Glutamatergic neuron (in vitro differentiated cells): ENCODE results near the gene CCNY. TPM values are rescaled to one million over a fixed set of nuclear protein-coding genes. Genes with fewer than 3 reads are reported as not detected.
A peak's percentile ranks its signal among the peaks of the same experiment; 100 is the strongest.

Experiments
- DNase-seq: peaks from one replicate; pipeline ENCODE4 v3.0.0; 2022
- H3K27ac Mint-ChIP-seq: one replicate; pipeline ENCODE4 v1.8.0; 2020; ENCODE audit warnings: mild to moderate bottlenecking, mixed read lengths, inconsistent platforms; ENCODE audit not compliant: unreplicated experiment
- H3K27me3 Mint-ChIP-seq: one replicate; pipeline ENCODE4 v1.8.0; 2020; ENCODE audit warnings: mild to moderate bottlenecking, moderate library complexity, mixed read lengths, inconsistent platforms; ENCODE audit not compliant: unreplicated experiment
- H3K36me3 Mint-ChIP-seq: one replicate; pipeline ENCODE4 v1.8.0; 2020; ENCODE audit warnings: mild to moderate bottlenecking, mixed read lengths, inconsistent platforms; ENCODE audit not compliant: unreplicated experiment
- H3K4me1 Mint-ChIP-seq: one replicate; pipeline ENCODE4 v1.8.0; 2020; ENCODE audit warnings: mild to moderate bottlenecking, low read depth, mixed read lengths, inconsistent platforms; ENCODE audit not compliant: unreplicated experiment
- H3K4me3 Mint-ChIP-seq: one replicate; pipeline ENCODE4 v1.8.0; 2020; ENCODE audit warnings: mild to moderate bottlenecking, mixed read lengths, inconsistent platforms; ENCODE audit not compliant: unreplicated experiment
- H3K9me3 Mint-ChIP-seq: one replicate; pipeline ENCODE4 v1.8.0; 2020; ENCODE audit warnings: mild to moderate bottlenecking, moderate library complexity, mixed read lengths, inconsistent platforms; ENCODE audit not compliant: unreplicated experiment
- total RNA-seq: library from RNA; stranded (reverse); fragmentation: NEBNext Ultra II Directional; extraction: Animal tissue kit (Norgen Biotek cat#: 25700); gene quantifications from one replicate; pipeline ENCODE4 v1.2.1, GENCODE V29; 2021; ENCODE audit not compliant: unreplicated experiment
- TF ChIP-seq, protein P1 (sequence below): fragments of 200-600 bp; sonication (generic); IDR thresholded peaks from one replicate; pipeline ENCODE4 v1.5.0; 2021; ENCODE audit not compliant: partially characterized antibody, unreplicated experiment

CCNY gene
- total RNA-seq, 1 donor from 2014 or later, result 219 TPM

DNA sequence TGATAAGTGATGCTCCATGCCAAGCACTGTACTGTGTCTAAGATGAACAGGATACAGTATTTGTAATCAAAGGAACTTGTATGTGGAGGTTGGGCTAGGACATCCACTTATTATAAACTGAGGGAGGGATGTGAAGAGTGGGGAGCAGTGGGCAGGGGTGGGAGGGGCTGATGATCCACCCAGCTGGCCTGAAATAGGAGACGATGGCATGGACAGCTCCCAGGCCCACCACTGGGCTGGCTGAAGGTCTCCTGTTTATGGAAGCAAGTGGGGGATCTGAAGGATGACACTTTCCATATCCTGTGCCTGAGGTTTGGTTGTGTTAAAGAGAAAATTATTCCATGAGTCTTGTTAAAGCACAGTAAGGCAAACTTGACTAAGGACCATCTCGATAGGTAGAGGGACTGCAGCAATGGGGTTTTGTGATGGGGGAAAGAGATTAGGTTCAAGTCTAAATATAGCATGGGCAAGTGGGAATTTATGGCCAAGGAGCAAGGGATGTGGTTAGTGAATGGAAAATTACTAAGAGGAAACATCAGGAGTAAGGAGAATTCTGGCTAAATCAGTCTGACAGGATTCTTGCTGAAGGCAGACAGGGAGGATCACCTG is 124.6 kb downstream of the CCNY start:
- H3K4me3 Mint-ChIP-seq, result peak overlapping the region; percentile 3
- H3K27ac Mint-ChIP-seq, result peak overlapping the region; percentile 3
- DNase-seq, result no peak

DNA sequence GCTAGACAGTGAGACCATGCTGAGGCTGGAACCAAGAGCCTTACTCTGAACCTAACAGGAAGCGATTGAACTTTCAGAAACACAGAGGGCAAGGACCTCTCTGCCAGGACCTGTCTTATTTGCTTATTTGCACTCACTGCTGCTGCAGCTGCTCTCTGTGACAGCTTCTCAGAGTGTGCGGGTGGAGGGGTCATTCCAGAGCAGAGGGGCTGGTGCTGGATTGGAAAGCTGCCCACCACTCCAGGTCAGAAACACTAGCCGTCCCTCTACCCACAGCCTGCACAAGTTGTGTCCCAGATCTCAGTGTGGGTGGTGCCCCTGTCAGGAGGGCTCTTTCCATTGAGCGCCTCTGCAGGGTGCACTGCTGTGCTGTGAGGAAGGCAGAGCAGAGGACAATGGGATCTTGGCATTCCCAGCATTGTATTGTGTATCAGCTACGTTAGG is 126.2 kb downstream of the CCNY start:
- H3K36me3 Mint-ChIP-seq, result no peaks in the 10 kb centered on the region
- TF ChIP-seq, protein P1, sequence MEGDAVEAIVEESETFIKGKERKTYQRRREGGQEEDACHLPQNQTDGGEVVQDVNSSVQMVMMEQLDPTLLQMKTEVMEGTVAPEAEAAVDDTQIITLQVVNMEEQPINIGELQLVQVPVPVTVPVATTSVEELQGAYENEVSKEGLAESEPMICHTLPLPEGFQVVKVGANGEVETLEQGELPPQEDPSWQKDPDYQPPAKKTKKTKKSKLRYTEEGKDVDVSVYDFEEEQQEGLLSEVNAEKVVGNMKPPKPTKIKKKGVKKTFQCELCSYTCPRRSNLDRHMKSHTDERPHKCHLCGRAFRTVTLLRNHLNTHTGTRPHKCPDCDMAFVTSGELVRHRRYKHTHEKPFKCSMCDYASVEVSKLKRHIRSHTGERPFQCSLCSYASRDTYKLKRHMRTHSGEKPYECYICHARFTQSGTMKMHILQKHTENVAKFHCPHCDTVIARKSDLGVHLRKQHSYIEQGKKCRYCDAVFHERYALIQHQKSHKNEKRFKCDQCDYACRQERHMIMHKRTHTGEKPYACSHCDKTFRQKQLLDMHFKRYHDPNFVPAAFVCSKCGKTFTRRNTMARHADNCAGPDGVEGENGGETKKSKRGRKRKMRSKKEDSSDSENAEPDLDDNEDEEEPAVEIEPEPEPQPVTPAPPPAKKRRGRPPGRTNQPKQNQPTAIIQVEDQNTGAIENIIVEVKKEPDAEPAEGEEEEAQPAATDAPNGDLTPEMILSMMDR, result no peak
- H3K9me3 Mint-ChIP-seq, result peaks cover 6% of the 10 kb centered on the region
- no peak overlapping the region for H3K4me3 Mint-ChIP-seq
- no peak for DNase-seq
- peak overlapping the region; percentile 0 for H3K27ac Mint-ChIP-seq
- H3K27me3 Mint-ChIP-seq, result no peaks in the 10 kb centered on the region
- H3K4me1 Mint-ChIP-seq, result peaks cover 38% of the 10 kb centered on the region

More for the DNA sequence above, 124.6 kb downstream of the CCNY start:
- TF ChIP-seq, protein P1, result no peak
- peaks cover 48% of the 10 kb centered on the region for H3K4me1 Mint-ChIP-seq
- no peaks in the 10 kb centered on the region for H3K27me3 Mint-ChIP-seq
- H3K36me3 Mint-ChIP-seq, result no peaks in the 10 kb centered on the region
- H3K9me3 Mint-ChIP-seq, result peaks cover 6% of the 10 kb centered on the region

- Mint-ChIP-seq H3K4me1 (peaks cover 37% of the 10 kb centered on the region), H3K27ac (peak overlapping the region; percentile 0), H3K27me3 (no peaks in the 10 kb centered on the region), H3K36me3 (no peaks in the 10 kb centered on the region), H3K4me3 (no peak overlapping the region), H3K9me3 (peaks cover 6% of the 10 kb centered on the region)
- TF ChIP-seq, protein P1, result no peak
- DNase-seq, result no peak
Measured at GRCh38 chr10:35463105-35463867, 127.0 kb downstream of the CCNY start.

GRCh38 chr10:35463878-35464277 is 127.6 kb downstream of the CCNY start:
- peaks cover 6% of the 10 kb centered on the region for H3K9me3 Mint-ChIP-seq
- H3K27me3 Mint-ChIP-seq, result no peaks in the 10 kb centered on the region
- H3K4me1 Mint-ChIP-seq, result peaks cover 36% of the 10 kb centered on the region

More at GRCh38 chr10:35463878-35464277, 127.6 kb downstream of the CCNY start:
- Mint-ChIP-seq H3K4me3 (no peak overlapping the region), H3K36me3 (no peaks in the 10 kb centered on the region), H3K27ac (no peak overlapping the region)
- TF ChIP-seq, protein P1, result no peak
- DNase-seq, result no peak
